SK-N-MC (cell line): ENCODE measurements around the gene CPB1.

Source experiments
- DNase-seq: peaks from one replicate; pipeline ENCODE4 v3.0.0-alpha.2; 2011; ENCODE audit warnings: low read depth, low spot score
- H3K27ac ChIP-seq: fragments of 200-600 bp; sonication (generic); 2 replicates; pipeline ENCODE4 v1.5.1; 2016; ENCODE audit warnings: mixed run types
- H3K36me3 ChIP-seq: fragments of 200-600 bp; sonication (generic); 2 replicates; pipeline ENCODE4 v1.6.1; 2017; ENCODE audit warnings: antibody characterized with exemption, low read length, mixed read lengths; ENCODE audit not compliant: insufficient read depth
- H3K4me3 ChIP-seq: fragments of 200-600 bp; sonication (generic); 2 replicates; pipeline ENCODE4 v1.5.1; 2016
- H3K9ac ChIP-seq: fragments of 200-600 bp; sonication (generic); 2 replicates; pipeline ENCODE4 v1.8.0; 2017; ENCODE audit warnings: mixed run types, mixed read lengths; ENCODE audit not compliant: insufficient read length
- H3K9me3 ChIP-seq: fragments of 200-600 bp; sonication (generic); 2 replicates; pipeline ENCODE4 v1.6.1; 2017; ENCODE audit warnings: low read depth, mild to moderate bottlenecking, antibody characterized with exemption, low read length, moderate library complexity, mixed read lengths
- EZH2 ChIP-seq: fragments of 200-600 bp; sonication (generic); IDR thresholded peaks from one replicate; pipeline ENCODE4 v1.6.1; 2017; ENCODE audit warnings: antibody characterized with exemption
- FOXP2 ChIP-seq: optimal IDR thresholded peaks from 2 replicates; pipeline ENCODE3; 2011; ENCODE audit warnings: mild to moderate bottlenecking, moderate library complexity; ENCODE audit not compliant: insufficient read depth; ENCODE audit errors: extremely low read length, control extremely low read depth
- POLR2AphosphoS5 ChIP-seq: IDR thresholded peaks from 2 replicates; pipeline ENCODE4 v1.6.1; 2012; ENCODE audit warnings: mild to moderate bottlenecking, low read depth, low read length, borderline replicate concordance

CPB1 gene

DNA sequence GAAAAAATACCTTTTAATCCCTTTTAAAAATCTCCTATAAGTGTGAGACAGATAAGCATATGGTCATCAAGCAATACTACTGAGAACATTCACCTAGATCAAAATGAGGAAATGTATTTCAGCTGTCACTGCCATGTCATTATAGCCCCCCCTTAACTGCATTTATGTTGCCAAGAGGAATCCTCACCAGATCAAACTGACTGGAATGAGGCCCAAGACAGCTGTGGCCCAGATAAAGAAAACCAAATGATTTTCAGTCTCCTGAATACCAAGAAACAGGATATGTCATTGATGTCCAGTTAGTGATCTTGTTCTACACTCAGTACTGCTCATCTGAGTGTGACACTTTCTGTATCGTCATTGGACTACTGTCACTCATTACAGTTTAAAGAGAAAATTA, 35.1 kb upstream of the CPB1 start:
- TF ChIP-seq POLR2AphosphoS5 (no peak), FOXP2 (no peak), EZH2 (no peak)
- Histone ChIP-seq H3K9me3 (no peaks in the 10 kb centered on the region), H3K36me3 (no peaks in the 10 kb centered on the region), H3K27ac (no peak overlapping the region), H3K4me3 (no peak overlapping the region), H3K9ac (no peak overlapping the region)
- DNase-seq = no peak

DNA sequence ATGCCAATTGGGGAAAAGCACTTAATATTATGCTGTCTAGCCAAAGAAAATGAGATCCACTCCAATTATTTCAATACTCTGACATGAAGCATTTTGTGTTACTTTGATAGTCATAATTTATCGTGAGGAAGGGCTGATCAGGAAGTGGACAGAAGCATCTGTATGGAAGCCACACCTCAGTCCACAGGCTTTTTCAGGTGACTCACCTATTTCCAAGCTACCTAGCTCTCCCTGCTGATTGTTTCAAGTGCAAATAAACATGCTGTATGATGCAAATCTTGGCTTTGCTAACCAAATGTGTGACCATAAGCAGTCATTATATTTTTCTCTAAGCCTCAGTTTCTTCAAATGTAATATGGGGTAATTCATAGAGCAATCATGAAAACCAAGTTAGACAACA, 30.8 kb upstream of the CPB1 start:
- Histone ChIP-seq H3K4me3 (no peak overlapping the region), H3K9ac (no peak overlapping the region), H3K9me3 (no peaks in the 10 kb centered on the region), H3K27ac (no peak overlapping the region), H3K36me3 (no peaks in the 10 kb centered on the region)
- no peak for DNase-seq
- TF ChIP-seq POLR2AphosphoS5 (no peak), EZH2 (no peak), FOXP2 (no peak)

DNA sequence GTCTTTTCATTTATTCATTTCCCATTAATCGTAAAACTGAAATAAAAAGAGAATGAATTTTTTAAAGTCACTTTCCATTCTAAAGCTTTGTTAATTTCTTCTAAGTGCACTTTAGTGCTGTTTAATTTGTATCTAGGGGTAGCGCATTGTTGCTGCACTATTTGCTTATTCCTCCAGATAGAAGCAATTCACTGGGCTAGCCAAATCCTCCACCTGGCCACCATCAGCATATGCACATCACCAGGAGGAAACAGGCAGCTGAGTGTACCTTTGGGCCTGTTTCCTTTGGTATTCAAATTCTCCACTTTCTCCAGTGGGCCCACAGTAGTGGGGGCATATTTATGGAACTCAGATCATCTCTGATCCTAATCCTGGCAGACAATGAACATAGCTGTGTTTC, 29.8 kb upstream of the CPB1 start:
- Histone ChIP-seq H3K36me3 (no peaks in the 10 kb centered on the region), H3K4me3 (no peak overlapping the region), H3K27ac (no peak overlapping the region), H3K9me3 (no peaks in the 10 kb centered on the region), H3K9ac (no peak overlapping the region)
- no peak for DNase-seq
- TF ChIP-seq FOXP2 (no peak), POLR2AphosphoS5 (no peak), EZH2 (no peak)

DNA sequence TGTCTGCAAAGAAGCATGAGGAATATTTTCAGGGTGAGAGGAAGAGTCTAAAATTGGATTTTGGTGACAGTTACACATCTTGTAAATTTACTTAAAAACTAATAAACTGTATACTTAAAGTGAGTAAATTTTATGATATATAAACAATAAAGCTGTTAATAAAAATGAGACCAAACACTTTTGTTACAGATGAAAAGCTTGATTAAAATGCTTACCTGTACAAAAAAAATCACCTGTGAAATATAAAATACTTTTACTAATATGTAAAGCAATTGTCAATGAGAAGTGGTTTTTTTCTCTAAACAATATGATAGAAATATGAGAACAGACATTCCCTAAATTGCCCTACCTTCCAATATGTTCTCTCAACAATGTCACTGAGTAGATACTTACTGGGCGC, 27.2 kb upstream of the CPB1 start:
- no peak overlapping the region for H3K9ac ChIP-seq
- no peaks in the 10 kb centered on the region for H3K36me3 ChIP-seq
- DNase-seq = no peak
- TF ChIP-seq POLR2AphosphoS5 = no peak
- no peak for TF ChIP-seq FOXP2
- no peak for TF ChIP-seq EZH2
- H3K27ac ChIP-seq = no peak overlapping the region
- no peaks in the 10 kb centered on the region for H3K9me3 ChIP-seq
- H3K4me3 ChIP-seq = no peak overlapping the region

DNA sequence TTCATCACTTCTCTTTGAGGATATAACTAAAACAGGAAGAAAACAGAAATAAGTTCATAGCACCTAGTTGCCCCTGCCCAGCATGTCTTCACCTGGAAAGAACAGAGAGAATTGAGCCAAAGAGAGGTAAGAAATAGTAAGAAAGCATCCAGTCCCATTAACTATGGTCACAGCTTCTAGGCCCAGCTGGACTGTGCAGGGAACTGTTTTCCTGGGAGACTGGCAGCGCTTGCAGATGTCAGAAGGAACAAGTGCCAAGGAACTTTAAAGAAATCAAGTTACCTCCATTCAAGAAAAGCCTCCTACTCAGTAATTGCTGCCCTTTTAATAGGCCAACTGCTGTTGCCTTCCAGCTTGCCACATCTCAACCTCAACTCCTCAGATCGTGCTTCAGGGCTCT, 17.8 kb upstream of the CPB1 start:
- no peaks in the 10 kb centered on the region for H3K9me3 ChIP-seq
- TF ChIP-seq FOXP2 (no peak), EZH2 (no peak), POLR2AphosphoS5 (no peak)
- DNase-seq = no peak
- no peak overlapping the region for H3K9ac ChIP-seq
- no peaks in the 10 kb centered on the region for H3K36me3 ChIP-seq
- no peak overlapping the region for H3K27ac ChIP-seq
- no peak overlapping the region for H3K4me3 ChIP-seq

DNA sequence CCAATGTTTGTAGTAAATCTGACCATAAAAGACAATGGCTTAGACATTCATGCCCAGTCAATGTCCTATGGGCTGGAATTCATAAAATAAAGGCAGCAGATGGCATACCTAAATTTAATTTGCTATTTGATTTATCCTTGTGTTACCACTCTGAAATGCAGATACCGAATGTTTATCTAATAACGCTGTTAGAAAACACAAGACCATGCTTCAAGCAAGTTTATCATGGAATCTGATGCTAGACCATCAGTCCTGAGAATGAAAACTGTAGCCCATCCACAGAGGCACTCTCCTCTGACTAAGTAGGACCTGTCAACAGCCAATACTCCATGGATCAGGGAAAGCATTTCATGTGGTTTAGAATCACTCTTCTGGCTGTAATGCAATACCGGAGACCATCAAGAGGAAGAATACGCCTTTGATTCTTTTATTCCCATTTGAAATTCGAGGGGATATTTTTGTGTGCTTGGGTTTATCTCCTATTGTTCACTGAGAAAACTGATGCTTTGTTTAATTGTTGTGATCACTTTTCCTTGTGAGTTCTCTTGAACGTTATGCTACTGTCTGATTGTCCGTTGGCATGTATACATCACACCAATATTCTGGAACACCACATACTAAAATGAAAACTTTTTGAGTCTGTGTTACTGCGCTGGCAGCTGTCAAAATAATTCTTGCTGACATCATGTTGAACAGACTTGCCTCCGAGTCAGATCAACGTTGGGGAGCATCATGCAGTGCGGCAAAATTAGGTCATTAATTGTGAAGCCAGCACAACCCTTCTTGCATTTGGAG, 12.1 kb upstream of the CPB1 start:
- no peak overlapping the region for H3K27ac ChIP-seq
- TF ChIP-seq EZH2 (no peak), POLR2AphosphoS5 (no peak), FOXP2 (no peak)
- no peak for DNase-seq
- H3K4me3 ChIP-seq = no peak overlapping the region
- no peaks in the 10 kb centered on the region for H3K36me3 ChIP-seq
- H3K9ac ChIP-seq = no peak overlapping the region
- H3K9me3 ChIP-seq = no peaks in the 10 kb centered on the region

DNA sequence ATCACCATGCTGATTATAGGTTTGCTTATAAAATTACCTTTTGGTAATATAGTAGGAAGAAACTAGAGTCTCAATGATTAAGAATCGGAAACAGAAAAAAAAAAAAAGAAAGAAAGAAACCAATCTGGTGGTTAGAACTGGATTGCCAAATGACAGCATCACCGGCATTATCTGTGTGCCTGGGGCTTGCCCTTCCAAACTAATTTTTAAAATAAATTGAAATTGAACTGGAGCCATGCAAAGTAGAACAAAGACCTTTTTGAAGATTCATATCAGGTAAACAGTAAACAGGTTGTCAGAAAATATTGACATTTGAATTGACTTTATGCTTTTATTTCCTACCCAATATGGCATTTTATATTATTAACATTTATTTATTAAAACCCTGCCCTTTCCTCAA, 11.2 kb upstream of the CPB1 start:
- H3K4me3 ChIP-seq = no peak overlapping the region
- no peaks in the 10 kb centered on the region for H3K36me3 ChIP-seq
- DNase-seq = no peak
- H3K27ac ChIP-seq = no peak overlapping the region
- H3K9me3 ChIP-seq = no peaks in the 10 kb centered on the region
- no peak overlapping the region for H3K9ac ChIP-seq
- TF ChIP-seq EZH2 (no peak), FOXP2 (no peak), POLR2AphosphoS5 (no peak)

DNA sequence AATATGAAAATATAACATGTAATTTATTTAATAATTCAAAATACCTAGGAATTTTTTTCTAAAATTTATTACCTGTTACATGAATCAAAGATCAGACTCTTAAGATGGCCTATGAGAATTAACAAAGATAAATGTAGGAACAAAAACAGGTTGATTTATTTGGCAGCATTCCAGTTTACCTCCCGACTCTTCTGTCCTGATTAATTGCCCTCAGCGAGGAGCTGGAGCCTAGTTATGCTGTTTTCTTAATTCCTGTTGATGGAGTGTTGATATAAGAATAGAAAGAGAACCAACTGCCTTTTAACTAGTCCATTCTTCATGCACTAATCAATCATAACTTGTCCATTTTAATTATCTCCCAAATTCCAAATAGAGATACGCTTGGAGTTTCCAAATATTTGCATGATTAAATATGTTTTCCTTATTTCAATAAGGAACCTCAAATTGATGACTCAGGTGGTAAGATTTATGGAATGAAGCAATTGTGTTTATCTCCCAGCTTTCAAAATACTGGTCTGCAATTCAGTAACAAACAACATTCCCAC, 10.6 kb upstream of the CPB1 start:
- DNase-seq = no peak
- no peak for TF ChIP-seq FOXP2
- no peak for TF ChIP-seq EZH2
- no peak for TF ChIP-seq POLR2AphosphoS5
- no peak overlapping the region for H3K27ac ChIP-seq
- H3K4me3 ChIP-seq = no peak overlapping the region
- H3K9ac ChIP-seq = no peak overlapping the region
- H3K36me3 ChIP-seq = no peaks in the 10 kb centered on the region
- H3K9me3 ChIP-seq = no peaks in the 10 kb centered on the region

DNA sequence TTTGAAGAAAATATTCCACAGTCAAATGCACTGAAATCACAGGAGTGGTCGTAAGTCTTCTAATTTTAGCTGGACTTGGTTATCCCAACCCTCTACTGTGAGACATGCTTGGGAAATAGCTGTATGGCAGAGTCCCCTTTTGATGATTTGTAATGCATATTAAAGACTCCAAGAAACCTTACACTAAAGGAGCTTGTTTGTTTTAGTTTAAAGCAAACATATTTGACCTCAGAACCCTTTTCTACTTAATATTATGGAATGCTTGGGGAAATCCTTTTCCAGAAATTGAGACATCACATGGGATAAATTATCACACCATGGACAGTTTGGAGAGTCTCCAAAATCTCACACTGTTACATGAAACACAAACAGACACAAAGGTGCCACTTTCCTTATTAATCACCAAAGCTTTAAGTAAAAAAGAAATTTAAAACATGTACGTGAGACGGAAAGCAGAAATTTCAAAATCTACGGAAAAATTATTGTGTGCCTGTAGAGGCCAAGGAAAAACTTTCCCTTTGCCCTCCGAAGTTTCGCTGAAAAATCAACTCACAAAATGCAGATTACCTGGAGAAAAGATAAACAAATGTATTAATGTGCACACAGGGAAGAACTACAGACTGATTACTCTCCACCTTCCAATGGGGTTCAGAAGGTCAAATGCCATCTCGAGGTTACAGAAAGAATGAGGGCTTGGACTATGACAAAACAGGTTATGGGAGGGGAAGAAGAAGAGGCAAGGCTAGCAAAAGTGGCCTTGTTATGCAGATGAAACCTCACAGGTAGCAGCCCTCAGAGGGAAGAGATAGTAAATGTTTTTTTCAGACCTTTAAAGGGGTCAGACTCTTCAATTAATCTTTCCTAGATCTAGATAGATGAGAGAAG, 7.0 kb upstream of the CPB1 start:
- Histone ChIP-seq H3K4me3 (no peak overlapping the region), H3K27ac (no peak overlapping the region), H3K9ac (no peak overlapping the region), H3K36me3 (no peaks in the 10 kb centered on the region), H3K9me3 (no peaks in the 10 kb centered on the region)
- no peak for DNase-seq
- TF ChIP-seq POLR2AphosphoS5 (no peak), FOXP2 (no peak), EZH2 (no peak)
